A549 (cell line): ENCODE measurements around the gene MTG2.

Experiments
- CBX2 ChIP-seq: fragments of 200-600 bp; sonication (generic); IDR thresholded peaks from 2 replicates; pipeline ENCODE4 v1.6.1; 2016; ENCODE audit warnings: low read depth, mild to moderate bottlenecking, borderline replicate concordance
- CEBPB ChIP-seq, 2 experiments: fragments of >200 bp in 1 of 2; sonication (Bioruptor Twin) in 1 of 2; formaldehyde crosslinking in 1 of 2; IDR thresholded peaks; 2 replicates each; pipeline ENCODE4 v1.6.1; 2012 to 2016
- CHD2 ChIP-seq: fragments of 150-350 bp; IDR thresholded peaks from 2 replicates; pipeline ENCODE4 v1.6.1; 2014; ENCODE audit warnings: low read length; ENCODE audit not compliant: partially characterized antibody
- CHD4 ChIP-seq: fragments of 200-600 bp; sonication (generic); IDR thresholded peaks from 2 replicates; pipeline ENCODE4 v1.6.1; 2016; ENCODE audit warnings: antibody characterized with exemption, mild to moderate bottlenecking, borderline replicate concordance
- CTCF ChIP-seq: fragments of >200 bp; sonication (Bioruptor Twin); formaldehyde crosslinking; IDR thresholded peaks from 3 replicates; pipeline ENCODE4 v1.5.1; 2016
- HDAC2 ChIP-seq: fragments of 200-600 bp; sonication (generic); IDR thresholded peaks from 2 replicates; pipeline ENCODE4 v1.6.1; 2016
- JUN ChIP-seq, 2 experiments: fragments of >200 bp; sonication (Bioruptor Twin); formaldehyde crosslinking; IDR thresholded peaks; 2 replicates in 1 of 2; 3 replicates in 1 of 2; pipeline ENCODE4 v1.6.1; 2016 to 2017
- JUNB ChIP-seq: fragments of >200 bp; sonication (Bioruptor Twin); formaldehyde crosslinking; IDR thresholded peaks from 2 replicates; pipeline ENCODE4 v1.6.1; 2016
- MAX ChIP-seq: IDR thresholded peaks from 2 replicates; pipeline ENCODE4 v1.6.1; 2012
- SREBF2 ChIP-seq: fragments of 450-650 bp; IDR thresholded peaks from 2 replicates; pipeline ENCODE4 v1.6.1; 2014; ENCODE audit warnings: mild to moderate bottlenecking, moderate library complexity

- TF ChIP-seq MAX (no peak), JUNB (no peak), HDAC2 (no peak), JUN (IDR thresholded peaks at IDR 0.05) (no peak), SREBF2 (no peak), CHD4 (no peak), CTCF (no peak), CEBPB (IDR thresholded peaks at IDR 0.05) (no peak), CHD2 (no peak), CBX2 (no peak)
Measured at GRCh38 chr20:62237514-62237800, 54.6 kb downstream of the MTG2 start.
